Measurements from ENCODE around the gene ADD2.

The ADD2 gene

GRCh38 chr2:70790136-70790828 is 22.3 kb upstream of the ADD2 start, which contains the start of gene FIGLA:
FIGLA (minus strand) TSS chr2:70790643; CDS start chr2:70790638, 5 bp downstream.
- Histone ChIP-seq H3K36me3 (ENCODE audit: control insufficient read depth, insufficient read depth, low read length) (no peaks in the 10 kb centered on the region), H3K23ac (ENCODE audit: low read length) (no peak within 1 kb of the TSS), H3K27ac (ENCODE audit: low read depth, low read length) (no peak within 1 kb of the TSS), H4K5ac (ENCODE audit: low read length) (no peak within 1 kb of the TSS), H3K4ac (ENCODE audit: low read depth, low read length) (no peak within 1 kb of the TSS), H3K4me1 (ENCODE audit: control insufficient read depth, low read depth, low read length) (no peaks in the 10 kb centered on the region), H3K18ac (ENCODE audit: low read length) (no peak within 1 kb of the TSS), H2BK15ac (replicated peaks; ENCODE audit: low read depth) (no peak within 1 kb of the TSS), H3K9ac (ENCODE audit: low read length) (no peak within 1 kb of the TSS), H2BK5ac (ENCODE audit: low read length) (no peak within 1 kb of the TSS), H3K4me3 (ENCODE audit: low read length) (no peak within 1 kb of the TSS), H2BK120ac (ENCODE audit: low read depth, low read length) (no peak within 1 kb of the TSS), H2AK5ac (ENCODE audit: low read length) (no peak within 1 kb of the TSS), H3K27me3 (ENCODE audit: insufficient read depth, low read length, poor library complexity) (peaks cover 29% of the 10 kb centered on the region), H3K79me1 (ENCODE audit: low read length) (no peaks in the 10 kb centered on the region), H3K79me2 (ENCODE audit: control insufficient read depth, insufficient read depth, low read length) (no peaks in the 10 kb centered on the region), H3K56ac (ENCODE audit: low read length) (no peak within 1 kb of the TSS), H3K4me2 (ENCODE audit: low read length) (peak within 1 kb of the TSS; percentile 16), H4K8ac (ENCODE audit: low read depth, low read length) (no peak within 1 kb of the TSS)
- no CpG with 5 or more reads among the region's 69 CpGs for WGBS (ENCODE audit: extremely low coverage, insufficient coverage, low lambda C conversion rate)
- peak; percentile 45 for DNase-seq

GRCh38 chr2:70789304-70790135 is 21.5 kb upstream of the ADD2 start:
- H3K27ac ChIP-seq (ENCODE audit: low read depth, low read length): no peak overlapping the region
- H4K8ac ChIP-seq (ENCODE audit: low read depth, low read length): no peak overlapping the region
- H3K4me2 ChIP-seq (ENCODE audit: low read length): no peak overlapping the region
- no peaks in the 10 kb centered on the region for H3K36me3 ChIP-seq (ENCODE audit: control insufficient read depth, insufficient read depth, low read length)
- DNase-seq: peak; percentile 88
- H3K79me2 ChIP-seq (ENCODE audit: control insufficient read depth, insufficient read depth, low read length): no peaks in the 10 kb centered on the region
- WGBS (ENCODE audit: extremely low coverage, insufficient coverage, low lambda C conversion rate): no CpG with 5 or more reads among the region's 33 CpGs
- no peak overlapping the region for H3K18ac ChIP-seq (ENCODE audit: low read length)
- H2BK5ac ChIP-seq (ENCODE audit: low read length): no peak overlapping the region
- no peak overlapping the region for H2AK5ac ChIP-seq (ENCODE audit: low read length)
- no peak overlapping the region for H3K4me3 ChIP-seq (ENCODE audit: low read length)
- H3K4ac ChIP-seq (ENCODE audit: low read depth, low read length): no peak overlapping the region
- no peak overlapping the region for H2BK15ac ChIP-seq (replicated peaks; ENCODE audit: low read depth)
- no peak overlapping the region for H3K56ac ChIP-seq (ENCODE audit: low read length)
- no peaks in the 10 kb centered on the region for H3K4me1 ChIP-seq (ENCODE audit: control insufficient read depth, low read depth, low read length)
- no peak overlapping the region for H3K9ac ChIP-seq (ENCODE audit: low read length)
- H3K27me3 ChIP-seq (ENCODE audit: insufficient read depth, low read length, poor library complexity): peaks cover 29% of the 10 kb centered on the region
- no peak overlapping the region for H4K5ac ChIP-seq (ENCODE audit: low read length)
- no peaks in the 10 kb centered on the region for H3K79me1 ChIP-seq (ENCODE audit: low read length)
- H3K23ac ChIP-seq (ENCODE audit: low read length): no peak overlapping the region
- H2BK120ac ChIP-seq (ENCODE audit: low read depth, low read length): no peak overlapping the region

- H3K79me1 ChIP-seq (ENCODE audit: low read length): no peaks in the 10 kb centered on the region
- no peak overlapping the region for H2AK5ac ChIP-seq (ENCODE audit: low read length)
- H2BK15ac ChIP-seq (replicated peaks; ENCODE audit: low read depth): no peak overlapping the region
- peaks cover 12% of the 10 kb centered on the region for H3K27me3 ChIP-seq (ENCODE audit: insufficient read depth, low read length, poor library complexity)
- no CpG with 5 or more reads among the region's 7 CpGs for WGBS (ENCODE audit: extremely low coverage, insufficient coverage, low lambda C conversion rate)
- no peak overlapping the region for H3K9ac ChIP-seq (ENCODE audit: low read length)
- no peak overlapping the region for H3K23ac ChIP-seq (ENCODE audit: low read length)
- no peaks in the 10 kb centered on the region for H3K36me3 ChIP-seq (ENCODE audit: control insufficient read depth, insufficient read depth, low read length)
- H3K79me2 ChIP-seq (ENCODE audit: control insufficient read depth, insufficient read depth, low read length): no peaks in the 10 kb centered on the region
- H3K4me2 ChIP-seq (ENCODE audit: low read length): no peak overlapping the region
- H3K27ac ChIP-seq (ENCODE audit: low read depth, low read length): no peak overlapping the region
- no peaks in the 10 kb centered on the region for H3K4me1 ChIP-seq (ENCODE audit: control insufficient read depth, low read depth, low read length)
- no peak overlapping the region for H3K4me3 ChIP-seq (ENCODE audit: low read length)
- no peak overlapping the region for H4K8ac ChIP-seq (ENCODE audit: low read depth, low read length)
- H3K56ac ChIP-seq (ENCODE audit: low read length): no peak overlapping the region
- no peak overlapping the region for H4K5ac ChIP-seq (ENCODE audit: low read length)
- no peak overlapping the region for H3K4ac ChIP-seq (ENCODE audit: low read depth, low read length)
- peak; percentile 73 for DNase-seq
- no peak overlapping the region for H3K18ac ChIP-seq (ENCODE audit: low read length)
- no peak overlapping the region for H2BK120ac ChIP-seq (ENCODE audit: low read depth, low read length)
- H2BK5ac ChIP-seq (ENCODE audit: low read length): no peak overlapping the region
Observed at GRCh38 chr2:70785137-70785911, 17.3 kb upstream of the ADD2 start.

DNA sequence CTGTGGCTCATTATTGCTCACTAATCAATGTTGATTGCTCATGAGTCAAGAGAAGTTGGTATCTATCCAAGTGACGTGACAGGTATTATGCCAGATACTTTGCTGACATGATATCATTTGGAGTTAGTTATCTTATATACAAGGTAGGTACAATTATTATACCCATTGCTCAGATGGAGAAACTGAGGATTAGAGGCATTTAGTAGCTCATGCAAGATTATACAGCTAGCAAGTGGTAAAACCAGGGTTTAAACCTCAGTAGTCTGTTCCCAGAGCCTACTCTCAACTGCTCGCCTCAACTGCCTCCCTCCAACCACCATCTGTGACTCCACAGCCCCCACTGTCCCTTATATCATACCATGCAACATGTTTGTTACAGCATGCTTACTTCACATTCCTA is 16.3 kb upstream of the ADD2 start:
- H2BK15ac ChIP-seq (replicated peaks; ENCODE audit: low read depth): no peak overlapping the region
- H3K36me3 ChIP-seq (ENCODE audit: control insufficient read depth, insufficient read depth, low read length): no peaks in the 10 kb centered on the region
- no peak overlapping the region for H3K9ac ChIP-seq (ENCODE audit: low read length)
- no peak overlapping the region for H3K4me3 ChIP-seq (ENCODE audit: low read length)
- DNase-seq: no peak
- H2BK5ac ChIP-seq (ENCODE audit: low read length): no peak overlapping the region
- H3K27me3 ChIP-seq (ENCODE audit: insufficient read depth, low read length, poor library complexity): peaks cover 6% of the 10 kb centered on the region
- H3K27ac ChIP-seq (ENCODE audit: low read depth, low read length): no peak overlapping the region
- no CpG with 5 or more reads among the region's 2 CpGs for WGBS (ENCODE audit: extremely low coverage, insufficient coverage, low lambda C conversion rate)
- no peak overlapping the region for H3K23ac ChIP-seq (ENCODE audit: low read length)
- H3K79me2 ChIP-seq (ENCODE audit: control insufficient read depth, insufficient read depth, low read length): no peaks in the 10 kb centered on the region
- no peak overlapping the region for H4K8ac ChIP-seq (ENCODE audit: low read depth, low read length)
- no peak overlapping the region for H3K4ac ChIP-seq (ENCODE audit: low read depth, low read length)
- no peak overlapping the region for H3K4me2 ChIP-seq (ENCODE audit: low read length)
- no peaks in the 10 kb centered on the region for H3K79me1 ChIP-seq (ENCODE audit: low read length)
- H4K5ac ChIP-seq (ENCODE audit: low read length): no peak overlapping the region
- no peak overlapping the region for H2AK5ac ChIP-seq (ENCODE audit: low read length)
- no peak overlapping the region for H2BK120ac ChIP-seq (ENCODE audit: low read depth, low read length)
- no peaks in the 10 kb centered on the region for H3K4me1 ChIP-seq (ENCODE audit: control insufficient read depth, low read depth, low read length)
- H3K56ac ChIP-seq (ENCODE audit: low read length): no peak overlapping the region
- no peak overlapping the region for H3K18ac ChIP-seq (ENCODE audit: low read length)

GRCh38 chr2:70779911-70780545 is 12.0 kb upstream of the ADD2 start:
- WGBS (ENCODE audit: extremely low coverage, insufficient coverage, low lambda C conversion rate): no CpG with 5 or more reads among the region's 8 CpGs
- no peak for DNase-seq

More at GRCh38 chr2:70779911-70780545, 12.0 kb upstream of the ADD2 start:
- Histone ChIP-seq H2BK120ac (ENCODE audit: low read depth, low read length) (no peak overlapping the region), H3K27me3 (ENCODE audit: insufficient read depth, low read length, poor library complexity) (no peaks in the 10 kb centered on the region), H3K36me3 (ENCODE audit: control insufficient read depth, insufficient read depth, low read length) (no peaks in the 10 kb centered on the region), H3K18ac (ENCODE audit: low read length) (no peak overlapping the region), H3K4me3 (ENCODE audit: low read length) (no peak overlapping the region), H3K4ac (ENCODE audit: low read depth, low read length) (no peak overlapping the region), H3K79me1 (ENCODE audit: low read length) (no peaks in the 10 kb centered on the region), H3K23ac (ENCODE audit: low read length) (no peak overlapping the region), H4K5ac (ENCODE audit: low read length) (no peak overlapping the region), H2AK5ac (ENCODE audit: low read length) (no peak overlapping the region), H3K56ac (ENCODE audit: low read length) (no peak overlapping the region), H3K79me2 (ENCODE audit: control insufficient read depth, insufficient read depth, low read length) (no peaks in the 10 kb centered on the region), H2BK5ac (ENCODE audit: low read length) (no peak overlapping the region), H3K9ac (ENCODE audit: low read length) (no peak overlapping the region), H3K27ac (ENCODE audit: low read depth, low read length) (no peak overlapping the region), H3K4me2 (ENCODE audit: low read length) (no peak overlapping the region), H4K8ac (ENCODE audit: low read depth, low read length) (no peak overlapping the region), H2BK15ac (replicated peaks; ENCODE audit: low read depth) (no peak overlapping the region), H3K4me1 (ENCODE audit: control insufficient read depth, low read depth, low read length) (no peaks in the 10 kb centered on the region)

Measured in mesendoderm (in vitro differentiated cells).